Lower lobe of right lung (tissue), 2 donors: ENCODE data around the gene AZU1. TPM values are rescaled to one million over a fixed set of nuclear protein-coding genes. Genes with fewer than 3 reads are reported as not detected.
"Not testable (repeated sequence)": the region's sequence is repeated elsewhere in the genome, so short reads cannot be mapped to it uniquely, and the experiment has no call there.

Experiments
- ATAC-seq, 2 donors: fragments of 200-7000 bp; cut with Tn5 transposase; one replicate each; pipeline ENCODE4 v1.9.1; 2020 to 2022; ENCODE audit warnings: mild to moderate bottlenecking in 2 of 2, moderate library complexity in 2 of 2
- DNase-seq: peaks from one replicate; pipeline ENCODE4 v3.0.0-alpha.2; 2020
- H3K27ac ChIP-seq: fragments of 200-600 bp; one replicate; pipeline ENCODE4 v1.8.0; 2022
- H3K27me3 ChIP-seq: fragments of 200-600 bp; one replicate; pipeline ENCODE4 v1.8.0; 2022; ENCODE audit warnings: low read depth
- H3K36me3 ChIP-seq: fragments of 200-600 bp; one replicate; pipeline ENCODE4 v1.8.0; 2022; ENCODE audit warnings: mild to moderate bottlenecking
- H3K4me1 ChIP-seq: fragments of 200-600 bp; one replicate; pipeline ENCODE4 v1.8.0; 2022
- H3K4me3 ChIP-seq: fragments of 200-600 bp; one replicate; pipeline ENCODE4 v1.8.0; 2022; ENCODE audit warnings: mild to moderate bottlenecking
- H3K9me3 ChIP-seq: fragments of 200-600 bp; one replicate; pipeline ENCODE4 v1.8.0; 2022
- CTCF ChIP-seq: fragments of 200-600 bp; IDR thresholded peaks from one replicate; pipeline ENCODE4 v1.8.0; 2022; ENCODE audit warnings: antibody characterized with exemption, mild to moderate bottlenecking
- intact Hi-C: fragments of 100-400 bp; cut with DNase I; formaldehyde crosslinking; loops from one replicate; pipeline ENCODE4 v1.11.0; 2022
- total RNA-seq: library from RNA; stranded (reverse); fragmentation: NEBNext Ultra II Directional; extraction: Animal tissue kit (Norgen Biotek cat#: 25700); gene quantifications from one replicate; pipeline ENCODE4 v1.2.1, GENCODE V29; 2021
- donor health status: DM: no; HTN: yes; CAD: no; lungs with severe emphysema.

The AZU1 gene
- total RNA-seq, 1 donor from 2014 or later, result 1.7 TPM

- Histone ChIP-seq H3K27me3 (peaks cover 36% of the 10 kb centered on the region), H3K4me3 (no peak overlapping the region), H3K36me3 (no peaks in the 10 kb centered on the region), H3K4me1 (peaks cover 21% of the 10 kb centered on the region), H3K27ac (peak overlapping the region; percentile 51), H3K9me3 (no peaks in the 10 kb centered on the region)
- intact Hi-C loops, result no loop called here
- ATAC-seq (no peak), DNase-seq (no peak)
- no peak for TF ChIP-seq CTCF
Measured at GRCh38 chr19:850979-851335, 23.3 kb downstream of the AZU1 start.

- intact Hi-C loops, result no loop called here
- Histone ChIP-seq H3K27me3 (peaks cover 24% of the 10 kb centered on the region), H3K9me3 (no peaks in the 10 kb centered on the region), H3K27ac (peak within 1 kb of the TSS; percentile 51), H3K4me3 (no peak within 1 kb of the TSS), H3K4me1 (peaks cover 21% of the 10 kb centered on the region), H3K36me3 (no peaks in the 10 kb centered on the region)
- ATAC-seq, result no peak
- no peak for TF ChIP-seq CTCF
- DNase-seq, result no peak
Measured at GRCh38 chr19:852136-853013, 24.7 kb downstream of the AZU1 start, which contains the start of gene ELANE. Gene ELANE, plus strand, starts transcription at chr19:852303. Its CDS starts 26 bp downstream, at chr19:852329.

- intact Hi-C loops, result no loop called here
- Histone ChIP-seq H3K27me3 (peaks cover 18% of the 10 kb centered on the region), H3K9me3 (no peaks in the 10 kb centered on the region), H3K27ac (no peak overlapping the region), H3K4me3 (no peak overlapping the region), H3K36me3 (no peaks in the 10 kb centered on the region), H3K4me1 (peaks cover 21% of the 10 kb centered on the region)
- DNase-seq (no peak), ATAC-seq (no peak)
- no peak for TF ChIP-seq CTCF
Measured at GRCh38 chr19:853014-853585, 25.5 kb downstream of the AZU1 start.

- H3K27me3 ChIP-seq, result peaks cover 15% of the 10 kb centered on the region
- H3K36me3 ChIP-seq, intact Hi-C loops: not testable (repeated sequence)
Measured at GRCh38 chr19:853614-854220, 26.1 kb downstream of the AZU1 start.

GRCh38 chr19:854549-854948, 26.9 kb downstream of the AZU1 start:
- intact Hi-C loops, result no loop called here

More at GRCh38 chr19:853614-854220, 26.1 kb downstream of the AZU1 start:
- peaks cover 21% of the 10 kb centered on the region for H3K4me1 ChIP-seq
- H3K27ac ChIP-seq, H3K4me3 ChIP-seq, ATAC-seq, H3K9me3 ChIP-seq, DNase-seq: not testable (repeated sequence)

More at GRCh38 chr19:854549-854948, 26.9 kb downstream of the AZU1 start:
- Histone ChIP-seq H3K27me3 (peaks cover 15% of the 10 kb centered on the region), H3K36me3 (no peaks in the 10 kb centered on the region), H3K9me3 (no peaks in the 10 kb centered on the region), H3K4me1 (peaks cover 28% of the 10 kb centered on the region), H3K27ac (no peak overlapping the region), H3K4me3 (no peak overlapping the region)
- DNase-seq, result no peak
- TF ChIP-seq CTCF, result no peak
- no peak for ATAC-seq
